K562 (cell line): ENCODE data around the gene LIFR. TPM values are rescaled to one million over a fixed set of nuclear protein-coding genes. Genes with fewer than 3 reads are reported as not detected.

Experiments used
- ARHGAP35 ChIP-seq: fragments of 450-650 bp; IDR thresholded peaks from 2 replicates; pipeline ENCODE4 v1.6.1; 2018; ENCODE audit not compliant: partially characterized antibody
- BCL6 ChIP-seq: fragments of 250-450 bp; sonication (Bioruptor Pico); IDR thresholded peaks from 2 replicates; pipeline ENCODE4 v1.4.0; 2020
- CAMTA2 ChIP-seq: fragments of 250-450 bp; sonication (Bioruptor Pico); conservative IDR thresholded peaks from 2 replicates; pipeline ENCODE4 v1.5.1; 2022
- E2F4 ChIP-seq: sonication (generic); formaldehyde crosslinking; IDR thresholded peaks from 2 replicates; pipeline ENCODE4 v1.8.0; 2022; ENCODE audit warnings: mild to moderate bottlenecking, low read depth, missing genetic modification reagents
- KDM4B ChIP-seq, 2 experiments: fragments of 450-650 bp in 1 of 2; sonication (generic) in 1 of 2; IDR thresholded peaks; 2 replicates each; pipeline ENCODE4 v1.6.1; 2016 to 2017; ENCODE audit warnings: borderline replicate concordance in 2 of 2, antibody characterized with exemption in 1 of 2, low read depth in 1 of 2, mild to moderate bottlenecking in 1 of 2
- POLR2B ChIP-seq: fragments of 450-650 bp; IDR thresholded peaks from 2 replicates; pipeline ENCODE4 v1.6.1; 2018; ENCODE audit warnings: low read depth; ENCODE audit not compliant: partially characterized antibody
- POLR2G ChIP-seq: fragments of 200-400 bp; formaldehyde crosslinking; IDR thresholded peaks from 2 replicates; pipeline ENCODE4 v1.6.1; 2017; ENCODE audit warnings: low read depth, mild to moderate bottlenecking, antibody characterized with exemption, low read length, moderate library complexity
- SPI1 ChIP-seq: IDR thresholded peaks from 2 replicates; pipeline ENCODE4 v1.6.1; 2011; ENCODE audit warnings: low read depth, low read length, control low read depth, borderline replicate concordance
- TAF7 ChIP-seq: fragments of 450-650 bp; IDR thresholded peaks from 2 replicates; pipeline ENCODE4 v1.6.1; 2016; ENCODE audit warnings: missing genetic modification characterization, missing compliant biosample characterization
- TCF3 ChIP-seq: sonication (generic); formaldehyde crosslinking; IDR thresholded peaks from 2 replicates; pipeline ENCODE4 v1.4.0; 2020; ENCODE audit warnings: mild to moderate bottlenecking, missing genetic modification reagents
- TCFL5 ChIP-seq: fragments of 250-450 bp; sonication (Bioruptor Pico); conservative IDR thresholded peaks from 2 replicates; pipeline ENCODE4 v1.6.1; 2021; ENCODE audit warnings: mild to moderate bottlenecking, moderate library complexity, matching md5 sums
- THRA ChIP-seq: fragments of 450-650 bp; IDR thresholded peaks from 2 replicates; pipeline ENCODE4 v1.6.1; 2017; ENCODE audit warnings: mild to moderate bottlenecking, moderate library complexity
- VEZF1 ChIP-seq: fragments of 200-800 bp; sonication (Bioruptor generic); IDR thresholded peaks from 2 replicates; pipeline ENCODE4 v1.6.1; 2017; ENCODE audit warnings: missing genetic modification characterization, missing compliant biosample characterization
- ZBTB11 ChIP-seq, 3 experiments: fragments of 200-800 bp in 1 of 3; fragments of 250-450 bp in 1 of 3; fragments of 450-650 bp in 1 of 3; sonication (Bioruptor Pico) in 1 of 3; sonication (Bioruptor generic) in 1 of 3; formaldehyde crosslinking in 1 of 3; IDR thresholded peaks; 2 replicates each; pipeline versions ENCODE4 v1.6.1 to v1.8.0; 2016 to 2022; ENCODE audit warnings: mild to moderate bottlenecking in 2 of 3, missing genetic modification characterization in 2 of 3, missing compliant biosample characterization in 1 of 3, moderate library complexity in 1 of 3
- ZBTB8A ChIP-seq: fragments of 450-650 bp; IDR thresholded peaks from 2 replicates; pipeline ENCODE4 v1.6.1; 2018; ENCODE audit warnings: mild to moderate bottlenecking, moderate library complexity; ENCODE audit not compliant: partially characterized antibody
- ZNF277 ChIP-seq: fragments of 250-450 bp; sonication (Bioruptor Pico); IDR thresholded peaks from 2 replicates; pipeline ENCODE4 v1.8.0; 2022; ENCODE audit warnings: inconsistent platforms, mild to moderate bottlenecking, moderate library complexity, borderline replicate concordance
- ZNF644 ChIP-seq: fragments of 200-800 bp; sonication (Bioruptor generic); IDR thresholded peaks from 2 replicates; pipeline ENCODE4 v1.6.1; 2016; ENCODE audit warnings: low read depth, missing genetic modification characterization, missing compliant biosample characterization
- polyA plus RNA-seq, 8 experiments: library from polyadenylated mRNA; depleted of rRNA in 4 of 8; stranded (reverse) in 5 of 8; unstranded in 3 of 8; fragments of >200 nt; fragmentation: Nextera tagmentation in 2 of 8; fragmentation: Illumina TruSeq in 1 of 8; extraction: Ambion mirVana in 2 of 8; extraction: Trizol in 1 of 8; gene quantifications; 2 replicates each; pipeline versions ENCODE4 v1.2.1 to v1.2.3, GENCODE V29; 2011 to 2014; ENCODE audit warnings: inconsistent platforms in 1 of 8, missing spikeins in 1 of 8
- total RNA-seq, 7 experiments: library from RNA; depleted of rRNA in 6 of 7; stranded (reverse); fragments of >200 nt in 6 of 7; fragmentation: Illumina TruSeq in 2 of 7; extraction: Trizol in 2 of 7; gene quantifications; 2 replicates each; pipeline versions ENCODE4 v1.2.1 to v1.2.3, GENCODE V29; 2011 to 2021; ENCODE audit warnings: low replicate concordance in 1 of 7

LIFR gene
- total and polyA plus RNA-seq, 9 of the 15 experiments (the other 6 are each of a cell fraction or from before 2014, with no cell fraction given): 0.43 to 5.7 (median 3.3) TPM

- TF ChIP-seq THRA (no peak), TAF7 (tag) (0 out of 2 replicates have a peak, but pooled peaks have one; percentile 8), SPI1 (no peak), POLR2B (peak; percentile 38), CAMTA2 (CRISPR knock-in tag) (no peak), KDM4B (IDR thresholded peaks at IDR 0.05; ENCODE audit: borderline replicate concordance in 2 of 2, low read depth in 1 of 2) (no peak), BCL6 (CRISPR knock-in tag) (no peak), ZBTB8A (no peak), ZNF277 (CRISPR knock-in tag) (no peak), ARHGAP35 (no peak), VEZF1 (CRISPR knock-in tag) (peak; percentile 84), TCFL5 (no peak), ZBTB11 (CRISPR knock-in tag; IDR thresholded peaks at IDR 0.05) (peak in 1 of 3 experiments; percentile 60; a peak in 1 of 6 replicates), E2F4 (CRISPR knock-in tag) (no peak), ZNF644 (peak; percentile 80; the same call in 1 of the 2 replicates), POLR2G (peak; percentile 82), TCF3 (CRISPR knock-in tag) (no peak)
These were observed at the start of gene LIFR (continued) for GRCh38 chr5:38556599-38557307.
